Stimulated activated CD4-positive, alpha-beta T cell treated with anti-CD3 and anti-CD28 coated beads, Interleukin-15, amount 100 ng/mL, for 1 hour (primary cell): ENCODE data around the gene SIPA1L3.

Source experiments
- DNase-seq, 2 donors: peaks; one replicate each; pipeline ENCODE4 v3.0.0-alpha.2; 2020; ENCODE audit warnings: low read depth in 1 of 2, low spot score in 1 of 2

Gene SIPA1L3

DNA sequence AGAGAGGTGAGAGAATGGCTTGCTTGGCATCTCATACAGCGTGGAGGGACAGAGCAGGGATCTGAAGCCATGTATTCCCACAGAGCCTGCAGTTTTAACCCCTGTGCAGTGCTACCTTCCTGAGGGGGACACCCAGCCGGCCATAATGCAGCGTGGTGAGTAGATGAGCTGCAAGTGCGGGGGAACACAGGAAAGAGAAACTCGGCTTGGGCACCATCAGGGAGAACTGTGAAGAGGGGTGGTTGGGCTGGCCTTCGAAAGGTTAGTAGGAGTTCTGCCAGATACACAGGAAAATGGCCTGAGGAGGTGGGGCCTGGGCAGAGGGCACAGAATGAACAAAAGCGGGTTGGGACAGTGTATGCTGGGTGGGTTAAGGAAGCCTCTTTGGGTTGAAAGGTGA, 88.3 kb downstream of the SIPA1L3 start:
- no peak for DNase-seq

DNA sequence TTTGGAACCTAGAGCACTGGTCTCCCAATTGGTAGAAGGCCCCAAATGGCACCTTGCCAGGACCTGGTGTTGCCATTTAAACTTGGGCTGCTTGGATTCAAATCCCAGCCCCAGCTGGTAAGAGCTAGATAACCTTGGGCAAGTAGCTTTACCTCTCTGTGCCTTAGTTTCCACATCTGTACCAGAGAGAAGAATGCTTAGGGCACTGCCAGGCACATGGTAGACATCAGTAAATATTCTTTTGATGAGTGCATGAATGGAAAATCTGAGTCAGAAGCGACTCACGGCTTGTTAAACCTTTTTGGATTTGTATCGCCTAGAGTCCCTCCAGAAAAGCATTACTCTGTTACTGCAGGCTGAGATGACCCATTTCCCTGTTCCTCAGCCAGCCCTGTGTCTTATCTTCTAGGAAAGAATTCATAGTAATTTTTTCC, 90.9 kb downstream of the SIPA1L3 start:
- no peak for DNase-seq

DNA sequence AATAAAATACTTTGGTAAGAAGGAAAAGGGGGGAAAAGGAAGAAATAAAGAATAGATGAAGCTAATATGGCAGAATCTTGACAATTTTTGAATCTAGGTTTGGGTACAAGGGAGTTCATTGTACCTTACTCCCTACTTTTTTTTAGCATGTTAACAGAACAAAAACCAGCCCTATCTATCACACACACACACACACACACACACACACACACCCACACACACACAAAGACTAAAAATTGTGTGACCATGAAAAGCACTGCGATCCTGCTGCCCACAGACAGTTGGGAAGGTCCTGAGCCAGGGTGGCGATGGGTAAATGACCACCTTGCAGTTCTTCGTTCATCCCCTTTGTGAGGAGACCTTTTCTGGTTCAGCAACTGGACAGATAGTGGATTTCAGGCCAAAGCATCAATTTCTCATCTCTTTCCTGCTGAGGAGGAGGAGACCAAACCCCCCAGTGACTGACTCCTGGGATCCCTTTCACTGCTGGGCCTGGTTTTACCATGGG, 91.8 kb downstream of the SIPA1L3 start:
- no peak for DNase-seq

DNA sequence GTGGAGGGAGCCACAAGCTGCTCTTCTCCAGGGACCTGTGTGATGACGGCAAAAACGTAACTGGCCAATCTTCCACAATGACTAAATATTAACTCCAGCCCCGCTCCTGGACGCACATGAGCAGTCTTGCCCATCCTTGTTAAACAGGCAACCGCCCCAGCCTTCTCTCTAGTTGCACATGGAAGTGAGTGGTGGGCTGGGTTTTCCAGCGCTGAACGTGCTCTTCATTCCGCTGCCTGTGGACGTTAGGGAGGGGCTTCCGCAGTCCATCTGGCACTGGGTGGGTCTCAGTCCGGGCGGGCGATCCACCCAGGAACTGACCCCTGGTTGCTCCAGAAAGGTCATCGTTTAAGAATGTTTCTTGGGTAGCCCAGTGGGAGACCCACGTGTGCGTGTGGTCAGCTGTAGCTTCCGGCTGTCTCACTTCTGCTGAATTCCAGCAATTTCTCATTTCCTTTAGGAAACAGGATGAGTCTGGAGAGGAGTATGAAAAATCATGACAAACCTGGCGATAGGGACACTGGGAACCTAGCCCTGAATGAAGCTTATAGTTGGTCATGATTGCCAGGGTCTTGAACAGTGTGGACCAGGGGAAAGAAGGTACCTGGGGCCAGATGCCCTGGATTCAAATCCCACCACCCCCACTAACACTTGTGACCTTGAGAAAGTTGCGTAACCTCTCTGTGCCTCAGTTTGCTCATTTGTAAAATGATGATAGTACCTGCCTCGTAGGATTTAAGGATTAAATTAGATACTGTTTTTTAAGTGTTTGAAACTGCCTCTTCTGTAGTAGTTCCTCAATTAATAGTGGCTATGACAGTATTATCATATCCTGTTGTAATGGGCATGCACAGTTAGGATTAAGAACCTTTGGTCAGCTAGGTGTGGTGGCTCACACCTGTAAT, 92.6 kb downstream of the SIPA1L3 start:
- no peak for DNase-seq

DNA sequence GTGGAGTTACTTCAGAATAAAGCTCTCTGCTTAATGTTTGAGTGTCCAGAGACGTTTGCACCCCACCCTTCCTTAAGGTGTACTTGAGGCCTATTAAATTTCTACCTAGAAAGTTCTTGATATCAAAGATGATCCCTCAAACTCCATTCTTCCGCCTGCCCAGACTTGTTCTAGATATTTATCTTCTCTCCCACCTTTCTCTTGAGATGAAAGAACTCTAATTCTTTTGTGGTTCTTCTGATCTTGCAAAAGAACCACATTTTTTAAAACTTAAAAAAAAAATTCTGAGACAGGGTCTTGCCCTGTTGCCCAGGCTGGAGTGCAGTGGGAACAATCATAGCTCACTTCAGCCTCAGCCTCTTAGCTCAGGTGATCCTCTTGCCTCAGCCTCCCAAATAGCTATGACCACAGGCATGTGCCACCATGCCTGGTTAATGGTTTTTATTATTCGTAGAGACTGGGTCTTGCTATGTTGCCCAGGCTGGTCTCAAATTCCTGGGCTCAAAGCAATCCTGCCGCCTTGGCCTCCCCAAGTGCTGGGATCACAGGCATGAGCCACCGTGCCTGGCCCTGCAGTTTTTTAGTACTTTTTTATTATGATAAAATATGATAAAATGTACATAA, 94.3 kb downstream of the SIPA1L3 start:
- DNase-seq = no peak

DNA sequence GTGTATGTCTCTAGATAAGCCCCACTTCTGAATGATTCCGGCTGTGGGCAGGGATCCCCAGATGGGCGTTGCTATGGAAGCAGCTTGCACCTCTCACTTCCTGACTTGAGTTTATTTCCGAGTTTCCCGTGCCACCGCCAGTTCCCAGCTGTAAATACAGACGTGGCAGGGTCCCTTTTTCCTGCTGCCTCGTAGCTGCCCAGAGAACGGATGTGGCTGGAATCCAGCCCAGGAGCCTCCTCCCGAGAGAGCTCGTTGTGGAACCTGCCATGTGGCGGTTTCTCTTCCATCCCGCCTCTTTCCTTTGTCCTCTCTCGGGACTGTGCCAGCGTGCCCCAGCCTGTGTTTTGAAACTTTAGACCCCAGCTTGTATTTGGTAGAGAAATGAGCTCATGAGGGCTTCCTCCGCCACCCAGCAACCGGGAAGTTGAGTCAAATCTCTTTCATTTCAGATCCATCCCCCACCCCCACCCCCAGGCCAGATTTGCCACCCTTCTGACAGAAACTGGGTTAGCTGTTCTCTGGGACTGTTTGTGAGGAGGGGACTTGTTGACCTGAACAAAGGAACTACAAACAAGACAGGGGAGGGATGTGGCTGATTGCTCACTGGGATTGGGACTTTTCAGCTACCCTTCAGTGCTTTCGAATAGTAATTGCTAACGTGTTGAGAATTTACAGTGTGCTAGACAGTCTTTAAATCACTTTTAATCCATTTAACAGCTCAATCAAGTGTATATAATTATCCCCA, 96.6 kb downstream of the SIPA1L3 start:
- DNase-seq = no peak

DNA sequence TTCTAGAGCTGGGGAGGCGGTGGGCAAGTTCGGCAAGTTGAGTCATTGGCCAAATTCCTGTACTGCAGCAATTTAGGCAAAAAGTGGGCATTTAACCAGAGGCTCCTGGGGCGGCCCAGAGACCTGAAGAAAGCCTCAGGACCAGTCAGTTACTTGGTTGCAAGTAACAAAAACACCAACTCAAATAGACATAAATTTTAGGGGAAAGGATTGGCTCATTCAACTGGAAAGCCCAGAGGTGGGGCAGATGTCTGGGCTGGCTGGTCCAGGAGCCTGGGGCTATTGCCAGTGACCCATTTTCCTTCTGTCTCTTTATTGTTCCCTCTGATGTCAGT, 97.1 kb downstream of the SIPA1L3 start:
- no peak for DNase-seq

DNA sequence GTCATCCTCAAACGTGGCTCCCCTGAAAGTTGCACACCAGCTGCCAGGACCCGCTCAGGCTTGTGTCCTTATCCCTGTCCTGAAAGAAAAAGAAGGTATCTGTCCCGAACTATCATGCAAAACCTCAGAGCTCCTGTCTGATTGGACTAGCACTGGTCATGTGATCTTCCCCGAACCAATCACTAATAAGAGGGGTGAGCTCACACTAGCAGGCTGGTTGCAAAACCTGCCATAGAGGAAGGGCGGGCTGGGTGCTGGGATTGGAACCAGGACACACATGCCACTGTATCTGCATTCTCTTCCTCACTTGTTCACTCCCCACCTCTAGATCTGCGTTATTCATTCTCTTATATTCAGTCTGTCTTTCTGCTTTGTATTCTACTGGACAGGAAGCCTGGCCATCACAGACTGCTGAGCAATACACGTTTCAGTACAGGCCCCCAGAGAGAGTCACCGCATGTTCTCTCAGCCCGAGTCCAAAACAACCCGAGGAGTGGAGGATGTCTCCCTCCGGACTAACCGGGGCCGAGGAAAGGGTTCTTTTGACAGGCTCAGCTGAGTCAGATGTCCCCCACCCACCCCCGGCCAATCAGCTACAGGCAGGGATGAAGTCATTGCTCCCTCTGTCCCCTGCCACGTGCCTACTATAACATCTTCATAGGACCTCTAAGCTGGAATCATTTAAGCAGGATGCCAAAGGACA, 97.7 kb downstream of the SIPA1L3 start:
- no peak for DNase-seq

DNA sequence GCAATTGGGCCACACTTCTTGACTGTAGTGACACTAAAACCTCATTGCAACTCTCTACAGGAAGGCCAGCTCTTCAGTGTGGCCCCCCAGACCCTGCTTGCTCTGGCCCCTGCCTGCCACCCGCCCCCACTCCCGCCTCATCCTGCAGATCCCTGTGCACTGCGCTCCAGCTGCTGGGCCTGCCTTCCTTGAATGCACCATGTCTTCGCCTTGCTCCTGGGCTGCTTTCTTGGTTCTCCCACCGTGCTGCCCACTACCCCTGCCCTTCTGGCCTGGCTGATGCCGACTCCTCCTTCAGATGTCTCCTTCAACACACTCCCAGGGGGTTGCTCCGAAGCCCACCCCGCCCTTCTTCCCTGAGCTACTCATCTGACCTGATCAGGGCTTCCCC, 98.2 kb downstream of the SIPA1L3 start:
- no peak for DNase-seq

DNA sequence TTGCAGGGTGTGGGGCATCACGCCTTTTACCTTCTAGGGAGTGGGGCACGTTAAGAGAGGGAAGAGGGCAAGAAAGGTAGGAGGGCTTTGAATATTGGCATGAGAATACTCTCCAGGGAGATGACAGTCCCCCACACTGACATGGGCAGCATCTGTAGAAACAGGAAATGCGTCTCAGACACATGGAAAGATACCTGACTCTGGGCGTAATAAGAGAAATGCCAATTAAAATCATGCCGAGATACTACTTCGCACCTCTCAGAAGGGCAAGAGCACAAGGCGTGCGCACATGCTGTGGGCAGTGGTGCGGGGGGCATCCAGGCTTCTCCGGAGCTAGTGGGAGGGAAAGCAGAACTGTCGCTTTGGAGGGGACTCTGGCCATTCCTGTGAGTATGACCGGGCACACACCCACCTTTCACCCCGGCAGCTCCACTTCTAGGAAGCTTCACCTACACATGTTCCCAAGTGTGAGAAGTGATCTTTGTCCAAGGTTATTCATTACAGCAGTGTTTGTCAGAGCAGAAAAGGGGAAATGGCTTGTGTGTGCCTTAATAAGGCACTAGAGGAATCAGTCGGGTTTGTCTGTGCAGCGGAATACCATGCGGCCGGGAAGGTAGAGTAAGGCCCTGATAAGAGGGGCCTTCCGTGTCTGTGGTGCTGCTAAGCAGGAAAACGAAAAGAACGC, 99.5 kb downstream of the SIPA1L3 start:
- DNase-seq = no peak

DNA sequence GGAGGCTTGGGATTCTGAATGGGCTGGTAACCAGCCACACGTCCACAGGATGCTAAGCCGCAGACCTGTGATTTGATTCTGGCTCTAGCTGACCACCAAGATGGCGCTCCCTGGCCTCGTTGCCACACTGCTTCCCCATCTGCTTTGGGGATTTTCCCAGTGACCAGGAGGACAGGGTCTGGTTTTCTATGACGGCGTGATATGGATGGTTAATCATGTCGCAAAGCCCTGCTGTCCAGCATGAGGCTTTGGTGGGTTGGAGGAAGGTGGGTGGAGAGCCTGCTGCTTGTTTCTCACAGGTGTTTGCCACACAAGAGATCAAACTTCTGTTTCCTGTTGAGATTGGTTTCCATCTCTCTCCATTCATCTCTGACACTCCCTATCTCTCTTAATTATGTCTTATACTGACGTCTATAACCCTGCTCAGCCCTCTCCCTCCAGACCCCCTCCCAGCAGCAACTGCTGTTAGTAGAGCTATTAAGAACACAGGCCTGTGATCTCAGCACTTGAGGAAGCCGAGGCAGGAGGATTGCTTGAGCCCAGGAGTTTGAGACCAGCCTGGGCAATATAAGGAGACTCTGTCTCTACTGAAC, 102.7 kb downstream of the SIPA1L3 start:
- DNase-seq = no peak

DNA sequence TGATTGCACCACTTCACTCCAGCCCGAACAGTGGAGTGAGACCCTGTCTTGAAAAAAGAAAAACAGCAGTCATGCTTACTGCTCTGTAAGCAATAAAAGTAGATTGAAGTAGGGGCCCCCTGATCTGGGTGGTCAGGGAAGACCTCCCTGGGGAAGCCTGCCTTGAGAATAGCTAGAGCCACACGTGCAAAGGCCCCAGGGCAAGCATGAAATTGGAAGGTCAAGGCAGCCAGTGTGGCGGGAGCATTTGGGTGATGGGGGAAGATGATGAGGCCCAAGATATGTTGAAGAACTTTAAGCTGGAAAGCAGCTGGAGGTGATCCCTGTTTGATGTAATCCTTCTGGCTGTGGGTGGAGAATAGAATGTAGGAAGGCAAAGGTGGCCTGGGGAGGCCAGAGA, 104.4 kb downstream of the SIPA1L3 start:
- no peak for DNase-seq

DNA sequence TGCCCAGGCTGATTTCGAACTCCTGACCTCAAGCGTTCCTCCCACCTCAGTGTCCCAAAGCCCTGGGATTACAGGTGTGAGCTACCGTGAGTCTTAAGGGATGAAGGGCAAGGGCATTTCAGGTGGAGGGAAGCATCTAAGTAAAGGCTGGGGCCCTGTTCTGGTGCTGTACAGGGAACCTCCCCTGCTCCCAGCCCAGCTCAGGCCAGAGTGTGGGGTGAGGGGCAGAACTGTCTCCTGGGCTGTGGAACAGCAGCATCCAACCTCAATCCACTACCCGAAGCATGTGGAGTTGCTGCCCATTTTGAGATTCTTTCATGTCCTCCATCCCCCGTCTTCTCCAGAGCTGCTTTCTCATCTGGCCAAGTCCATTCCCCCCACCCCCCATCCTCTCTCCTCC, 105.3 kb downstream of the SIPA1L3 start:
- DNase-seq = no peak

DNA sequence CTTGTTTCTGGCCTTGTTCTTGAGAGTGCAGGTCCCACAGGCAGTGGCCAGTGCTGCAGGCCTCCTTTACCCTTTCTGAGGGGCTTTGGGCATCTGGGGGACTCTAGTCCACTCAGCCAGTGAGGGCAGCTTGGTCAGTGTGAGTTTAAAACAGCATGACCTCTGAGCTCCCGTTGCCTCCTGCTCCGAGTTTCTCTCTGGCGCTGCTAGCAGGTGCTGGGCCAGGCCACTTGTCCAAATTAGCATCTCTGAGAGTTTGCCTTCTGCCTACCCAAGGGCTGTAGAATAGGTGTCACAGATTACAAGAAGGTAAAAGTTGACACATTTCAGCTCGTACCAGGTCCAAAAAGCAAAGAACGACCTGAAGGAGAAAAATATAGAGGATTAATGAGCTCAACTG, 105.9 kb downstream of the SIPA1L3 start:
- no peak for DNase-seq

DNA sequence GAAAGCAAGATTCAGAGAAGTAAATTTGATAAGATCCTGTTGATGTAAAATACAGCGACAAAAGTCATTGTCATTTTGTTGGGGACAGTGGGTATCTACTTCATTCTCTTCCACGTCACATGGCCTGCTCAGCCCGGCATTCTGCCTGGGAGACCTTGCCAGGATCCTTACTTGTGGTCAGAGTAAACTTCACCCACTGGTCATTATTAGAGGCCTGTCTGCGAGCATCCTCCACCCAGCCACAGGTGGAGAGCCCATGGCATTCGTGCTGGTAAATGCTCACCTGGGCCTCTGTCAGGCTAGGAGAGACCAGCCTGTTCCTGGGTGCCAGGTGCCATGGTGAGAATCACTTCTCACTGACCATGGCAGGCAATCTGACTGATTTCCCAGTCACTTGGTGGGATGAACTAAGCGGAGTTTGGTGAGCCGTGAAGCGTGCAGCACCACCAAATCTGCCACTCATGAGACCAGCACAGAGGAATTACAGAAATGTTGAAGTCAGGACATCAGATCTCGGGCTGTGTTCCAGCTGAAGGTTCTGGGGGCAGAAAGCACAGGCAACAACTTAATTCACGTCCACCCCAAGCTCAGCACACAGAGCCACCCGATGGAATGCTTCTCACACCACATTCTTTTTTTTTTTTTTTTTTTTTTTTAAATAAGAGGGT, 107.0 kb downstream of the SIPA1L3 start:
- DNase-seq = no peak

DNA sequence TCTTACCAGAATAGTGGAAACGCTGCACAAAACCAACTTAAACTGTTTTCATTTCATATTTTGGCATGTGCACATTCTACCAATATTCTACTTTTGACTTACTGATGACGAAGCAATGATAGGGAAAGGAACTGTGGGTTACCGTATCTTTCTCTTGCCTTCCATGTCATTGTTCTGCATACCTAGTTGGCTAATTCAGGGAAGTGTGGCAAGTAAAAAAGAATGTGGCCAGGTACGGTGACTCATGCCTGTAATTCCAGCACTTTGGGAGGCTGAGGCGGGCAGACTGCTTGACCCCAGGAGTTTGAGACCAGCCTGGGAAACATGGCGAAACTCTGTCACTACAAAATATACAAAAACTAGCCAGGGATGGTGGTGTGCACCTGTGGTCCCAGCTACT, 108.2 kb downstream of the SIPA1L3 start:
- no peak for DNase-seq

DNA sequence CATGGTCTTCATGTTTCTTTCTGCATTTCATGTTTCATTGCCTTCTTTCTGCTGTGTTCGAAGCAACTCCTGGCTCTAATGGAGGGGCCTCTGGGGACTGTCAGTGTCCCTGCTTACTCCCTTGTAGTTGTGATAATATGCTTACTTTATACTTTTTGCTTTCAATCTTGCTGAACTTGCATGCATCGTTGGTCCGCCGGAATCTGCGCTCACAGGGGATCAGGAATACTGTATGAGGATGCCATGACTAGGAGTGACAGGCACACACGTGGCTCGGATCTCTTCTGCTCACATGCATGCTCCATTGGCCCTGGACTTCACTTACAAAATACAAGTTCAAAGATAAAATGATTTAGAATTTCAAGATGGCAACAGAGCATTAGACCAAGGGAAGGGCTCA, 108.8 kb downstream of the SIPA1L3 start:
- no peak for DNase-seq

DNA sequence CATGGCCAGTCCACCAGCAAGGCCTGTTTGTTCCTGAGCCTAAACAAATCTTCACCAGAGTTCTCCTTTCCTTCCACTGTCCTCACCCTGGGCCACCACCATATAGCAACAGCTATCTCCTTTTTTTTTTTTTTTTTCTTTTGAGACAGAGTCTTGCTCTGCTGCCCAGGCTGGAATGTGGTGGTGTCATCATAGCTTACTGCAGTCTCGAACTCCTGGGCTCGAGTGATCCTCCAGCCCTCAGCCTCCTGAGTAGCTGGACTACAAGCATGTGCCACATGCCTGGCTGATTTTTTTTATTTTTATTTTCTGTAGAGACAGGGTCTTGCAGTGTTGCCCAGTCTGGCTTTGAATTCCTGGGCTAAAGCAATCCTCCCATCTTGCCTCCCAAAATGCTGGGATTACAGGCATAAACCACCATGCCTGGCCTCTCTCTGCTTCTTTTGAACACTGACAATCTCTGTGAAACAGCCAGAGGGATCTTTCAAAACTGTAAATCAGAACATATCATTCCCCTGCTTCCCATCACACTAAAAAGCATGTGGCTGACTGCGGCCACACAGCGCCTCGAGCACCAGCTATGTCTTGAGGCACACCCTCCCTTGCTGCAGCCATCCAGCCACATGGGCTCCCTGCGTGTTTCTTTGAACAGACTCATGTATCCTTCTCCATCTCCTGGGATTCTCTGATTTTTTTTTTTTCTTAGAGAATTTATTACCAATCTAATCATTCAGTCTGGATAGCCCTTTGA, 110.6 kb downstream of the SIPA1L3 start:
- no peak for DNase-seq
